Activated CD4-positive, alpha-beta memory T cell treated with anti-CD3 and anti-CD28 coated beads, Interleukin-2, amount 10 ng/mL, durations not matched to agents 7 days and 5 days (primary cell): ENCODE results near the gene LRIG3. TPM values are rescaled to one million over a fixed set of nuclear protein-coding genes. Genes with fewer than 3 reads are reported as not detected.

Source experiments
- CTCF ChIA-PET: fragments of 350-600 bp; sonication (Branson Sonifier 250); formaldehyde crosslinking; loops from one replicate; lab custom pipeline; 2021; ENCODE audit warnings: antibody characterized with exemption, inconsistent platforms; lab: Charles Lee
- POLR2A ChIA-PET: fragments of 350-600 bp; sonication (Branson Sonifier 250); formaldehyde crosslinking; loops from one replicate; lab custom pipeline; 2021; ENCODE audit warnings: antibody characterized with exemption; lab: Charles Lee
- DNase-seq: peaks from one replicate; pipeline ENCODE4 v3.0.0-alpha.2; 2020
- H3K27ac Mint-ChIP-seq: one replicate; pipeline ENCODE4 v1.8.0; 2021; ENCODE audit warnings: mild to moderate bottlenecking, mixed read lengths
- H3K27me3 Mint-ChIP-seq: one replicate; pipeline ENCODE4 v1.8.0; 2021; ENCODE audit warnings: mixed read lengths
- H3K36me3 Mint-ChIP-seq: one replicate; pipeline ENCODE4 v1.8.0; 2021; ENCODE audit warnings: low read depth, mixed read lengths
- H3K4me1 Mint-ChIP-seq: one replicate; pipeline ENCODE4 v1.8.0; 2021; ENCODE audit warnings: mixed read lengths
- H3K4me3 Mint-ChIP-seq: one replicate; pipeline ENCODE4 v1.8.0; 2021; ENCODE audit warnings: mild to moderate bottlenecking, mixed read lengths
- H3K9me3 Mint-ChIP-seq: one replicate; pipeline ENCODE4 v1.8.0; 2021; ENCODE audit warnings: mixed read lengths
- total RNA-seq, 2 experiments: library from RNA; stranded (reverse); gene quantifications; one replicate each; pipeline ENCODE4 v1.2.3, GENCODE V29; 2021

The LRIG3 gene
- total RNA-seq, 2 experiments from 2014 or later, result 0.08 to 0.18 TPM

DNA sequence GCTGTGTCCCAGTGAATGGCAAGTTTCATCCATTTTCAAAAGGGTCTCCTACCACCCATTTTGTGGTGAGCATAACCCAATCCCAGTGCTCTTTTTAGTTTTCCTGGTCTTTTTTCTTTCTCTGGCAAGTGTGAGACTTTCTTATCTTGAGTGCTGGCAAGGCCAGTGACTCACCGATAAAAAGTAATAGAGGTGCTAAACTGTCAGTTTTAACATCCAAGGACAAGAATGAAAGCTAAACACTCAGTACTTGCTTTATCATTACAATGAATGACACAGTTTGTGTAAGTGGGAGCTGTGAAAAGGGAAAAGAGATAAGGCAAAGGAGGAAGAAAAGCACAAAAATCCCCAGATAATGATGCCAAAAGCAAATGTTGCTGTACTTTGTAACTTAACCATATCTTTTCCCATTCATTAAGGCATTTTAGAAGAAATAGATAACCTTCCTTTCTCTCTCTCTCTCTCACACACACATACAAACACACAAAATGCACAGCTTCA lies 4.9 kb upstream of the LRIG3 start:
- Mint-ChIP-seq H3K27ac (no peak overlapping the region), H3K9me3 (peaks cover 3% of the 10 kb centered on the region), H3K27me3 (peaks cover 14% of the 10 kb centered on the region), H3K4me1 (peaks cover 5% of the 10 kb centered on the region), H3K4me3 (no peak overlapping the region), H3K36me3 (no peaks in the 10 kb centered on the region)
- no peak for DNase-seq
- CTCF ChIA-PET, result no interaction called here
- POLR2A ChIA-PET, result no interaction called here

DNA sequence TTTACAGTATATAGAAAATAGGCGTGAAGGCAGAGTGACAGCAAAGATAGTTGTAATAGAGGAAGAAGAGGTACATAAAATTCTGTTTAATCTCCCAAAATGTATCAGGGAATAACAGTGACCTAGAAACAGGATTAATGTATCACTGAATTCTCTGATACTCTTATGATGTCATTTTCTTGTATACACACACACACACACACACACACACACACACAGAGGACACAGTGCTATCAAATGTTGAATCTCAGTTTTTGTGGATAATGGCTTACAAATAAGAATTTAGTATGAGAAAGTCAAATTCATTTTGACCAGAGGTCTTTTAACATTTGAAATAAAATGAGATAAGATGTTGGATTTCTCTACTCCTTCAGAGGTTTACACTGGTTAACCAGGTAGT lies 4.3 kb upstream of the LRIG3 start:
- H3K27ac Mint-ChIP-seq, result no peak overlapping the region
- H3K4me3 Mint-ChIP-seq, result no peak overlapping the region
- ChIA-PET CTCF (no interaction called here), POLR2A (no interaction called here)
- H3K36me3 Mint-ChIP-seq, result no peaks in the 10 kb centered on the region
- no peak for DNase-seq
- H3K9me3 Mint-ChIP-seq, result peaks cover 3% of the 10 kb centered on the region
- peaks cover 14% of the 10 kb centered on the region for H3K27me3 Mint-ChIP-seq
- peaks cover 5% of the 10 kb centered on the region for H3K4me1 Mint-ChIP-seq

DNA sequence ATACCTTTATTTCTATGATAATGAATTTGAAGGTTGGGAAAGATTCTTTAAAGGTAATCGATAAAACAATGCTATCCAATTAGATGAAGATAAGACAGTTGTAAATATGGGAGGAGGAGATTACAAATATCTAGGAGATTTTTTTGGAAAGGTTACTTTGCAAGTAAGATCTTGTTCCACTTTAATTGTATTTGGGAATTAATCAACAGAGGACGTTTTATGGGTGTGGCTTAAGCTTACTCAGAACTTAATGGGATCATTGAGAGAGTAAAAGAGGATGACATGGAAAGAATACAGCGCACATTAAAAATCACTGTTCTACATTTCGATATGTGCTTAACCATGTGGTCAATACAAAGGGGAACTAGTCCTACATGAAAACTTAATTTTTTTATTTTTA lies 3.5 kb upstream of the LRIG3 start:
- peaks cover 3% of the 10 kb centered on the region for H3K9me3 Mint-ChIP-seq
- CTCF ChIA-PET, result no interaction called here
- POLR2A ChIA-PET, result no interaction called here
- H3K4me1 Mint-ChIP-seq, result peaks cover 7% of the 10 kb centered on the region
- no peaks in the 10 kb centered on the region for H3K36me3 Mint-ChIP-seq
- no peak for DNase-seq
- H3K4me3 Mint-ChIP-seq, result no peak overlapping the region
- peaks cover 20% of the 10 kb centered on the region for H3K27me3 Mint-ChIP-seq
- H3K27ac Mint-ChIP-seq, result no peak overlapping the region

DNA sequence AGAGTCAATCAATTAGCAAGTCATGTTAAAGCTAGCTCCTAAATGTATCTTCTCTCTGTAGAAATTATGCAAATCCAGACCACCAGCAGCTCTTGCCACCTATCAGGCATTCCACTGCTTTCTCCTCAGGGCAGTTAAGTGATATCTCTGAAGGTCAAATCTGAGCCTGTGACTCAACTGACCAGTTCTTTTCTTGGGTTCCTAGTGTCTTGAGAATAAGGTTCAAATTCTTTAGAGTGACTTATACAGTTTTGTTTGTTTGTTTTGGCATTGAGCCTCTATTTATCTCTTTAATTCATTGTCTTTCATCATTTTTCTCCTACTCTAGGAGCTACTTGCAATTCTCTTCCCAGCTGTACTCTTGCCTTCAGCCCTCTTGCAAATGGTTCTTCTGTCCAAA lies 2.5 kb upstream of the LRIG3 start:
- POLR2A ChIA-PET, result no interaction called here
- CTCF ChIA-PET, result no interaction called here
- Mint-ChIP-seq H3K4me3 (no peak overlapping the region), H3K27me3 (peaks cover 28% of the 10 kb centered on the region), H3K36me3 (no peaks in the 10 kb centered on the region), H3K9me3 (no peaks in the 10 kb centered on the region), H3K27ac (no peak overlapping the region), H3K4me1 (peaks cover 7% of the 10 kb centered on the region)
- DNase-seq, result no peak

DNA sequence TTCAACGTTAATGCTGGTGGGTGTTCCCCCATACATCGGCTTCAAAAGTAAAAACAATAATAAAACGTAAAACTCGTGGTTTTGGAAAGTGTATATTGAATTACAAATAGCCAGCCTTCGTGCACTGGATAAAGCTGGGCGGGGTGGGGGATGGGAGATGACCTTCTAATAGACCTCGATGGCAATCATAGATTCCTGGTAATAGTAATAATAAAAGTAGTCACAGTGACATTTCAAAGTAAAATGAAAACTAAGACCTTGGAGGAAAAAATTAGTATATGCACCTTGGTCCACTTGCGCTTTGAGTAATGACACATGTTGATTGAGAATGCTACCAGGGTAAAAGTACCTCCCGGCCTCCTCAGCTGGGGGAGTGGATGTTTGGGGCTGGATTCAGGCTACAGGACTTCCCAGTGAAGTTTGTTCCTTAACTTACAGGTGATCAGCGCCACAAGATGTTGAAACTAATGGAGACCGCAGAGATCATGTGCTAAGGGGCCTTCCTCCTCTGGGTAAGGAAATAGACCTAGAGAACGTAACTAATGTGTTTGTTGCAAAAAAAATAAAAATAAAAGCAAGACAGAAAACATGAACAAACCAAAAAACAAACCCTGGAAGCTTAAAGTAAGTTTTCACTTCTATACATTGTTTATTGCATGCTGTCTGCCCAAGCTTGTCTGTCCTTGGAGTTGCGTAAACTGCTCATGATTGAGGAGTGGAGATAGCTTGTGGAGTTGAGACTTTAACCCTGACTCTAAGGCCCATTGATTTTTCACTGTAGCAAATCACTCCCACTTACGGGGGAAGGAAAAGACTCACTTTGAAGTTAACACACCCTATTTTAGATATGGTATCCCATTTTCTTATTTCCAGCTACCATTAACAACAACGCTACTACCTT lies 907 bp upstream of the LRIG3 start:
- CTCF ChIA-PET, result no interaction called here
- H3K4me3 Mint-ChIP-seq, result no peak overlapping the region
- no peaks in the 10 kb centered on the region for H3K9me3 Mint-ChIP-seq

DNA sequence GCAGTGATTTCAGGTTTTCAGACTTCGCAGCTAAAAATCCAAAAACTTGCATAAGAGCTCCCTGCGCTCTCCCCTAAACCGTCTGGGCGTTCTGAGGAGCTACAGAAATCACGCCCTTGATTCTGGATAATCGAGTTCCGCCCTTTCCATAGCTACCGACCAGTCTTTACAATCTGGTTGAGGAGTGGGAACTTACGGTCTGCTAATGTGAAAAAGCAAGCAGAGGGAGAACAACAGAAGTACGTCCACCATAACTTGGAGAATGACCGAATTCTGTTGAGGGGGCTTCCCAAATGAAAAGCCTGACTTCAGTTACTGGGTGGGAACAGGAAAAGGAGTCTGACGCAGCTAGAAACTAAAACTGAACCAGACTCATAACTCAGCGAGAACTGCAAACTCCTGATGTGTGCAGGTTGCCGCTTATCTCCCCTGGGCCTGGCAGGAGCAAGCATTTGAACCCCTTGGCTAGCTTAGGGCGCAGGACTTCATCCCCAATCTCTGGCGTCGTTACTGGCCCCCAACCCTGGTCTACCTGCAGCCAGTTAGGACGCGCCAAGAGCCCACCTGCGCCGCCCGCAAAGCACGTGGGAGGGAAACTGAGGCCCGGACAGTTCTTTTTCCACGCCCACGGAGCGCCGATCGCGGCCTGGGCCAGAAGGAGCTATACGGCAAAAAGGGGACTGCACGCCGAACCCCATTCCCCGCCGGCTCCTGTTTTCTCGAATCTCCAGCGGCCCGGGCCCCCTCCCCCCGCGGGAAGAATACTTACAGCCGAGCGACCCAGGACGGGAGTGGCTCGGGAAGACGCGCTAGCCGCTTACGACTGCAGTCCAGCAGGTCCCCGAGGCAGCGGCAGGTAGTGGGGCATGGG lies 838 bp downstream of the LRIG3 start:
- H3K27me3 Mint-ChIP-seq, result peaks cover 34% of the 10 kb centered on the region
- no peaks in the 10 kb centered on the region for H3K36me3 Mint-ChIP-seq
- ChIA-PET POLR2A (no interaction called here), CTCF (no interaction called here)
- no peak for DNase-seq
- peaks cover 7% of the 10 kb centered on the region for H3K4me1 Mint-ChIP-seq
- H3K9me3 Mint-ChIP-seq, result no peaks in the 10 kb centered on the region
- H3K27ac Mint-ChIP-seq, result no peak overlapping the region
- no peak overlapping the region for H3K4me3 Mint-ChIP-seq

More for the DNA sequence above, 907 bp upstream of the LRIG3 start:
- POLR2A ChIA-PET, result no interaction called here
- Mint-ChIP-seq H3K27me3 (peaks cover 34% of the 10 kb centered on the region), H3K27ac (no peak overlapping the region), H3K4me1 (peaks cover 7% of the 10 kb centered on the region), H3K36me3 (no peaks in the 10 kb centered on the region)
- DNase-seq, result no peak

DNA sequence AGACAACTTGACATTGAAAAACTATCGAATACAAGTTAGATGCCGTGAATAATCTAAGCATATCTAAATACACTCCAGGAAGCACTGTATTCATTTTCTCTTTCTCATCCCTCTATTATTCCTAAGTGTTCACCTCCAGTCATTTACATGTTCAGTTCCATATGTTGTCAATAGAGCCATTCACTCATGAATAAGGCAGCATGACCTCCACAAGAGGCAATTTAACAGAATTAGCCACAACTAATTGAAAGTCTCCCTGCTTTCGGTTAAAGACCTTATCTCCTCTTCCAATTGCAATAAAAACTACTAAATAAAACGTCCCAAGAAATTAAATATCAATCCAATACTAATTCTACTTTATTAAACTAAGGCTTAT lies 1.8 kb downstream of the LRIG3 start:
- Mint-ChIP-seq H3K4me1 (peaks cover 7% of the 10 kb centered on the region), H3K27me3 (peaks cover 34% of the 10 kb centered on the region), H3K9me3 (no peaks in the 10 kb centered on the region), H3K4me3 (no peak overlapping the region), H3K27ac (no peak overlapping the region), H3K36me3 (no peaks in the 10 kb centered on the region)
- POLR2A ChIA-PET, result no interaction called here
- DNase-seq, result no peak
- CTCF ChIA-PET, result no interaction called here

DNA sequence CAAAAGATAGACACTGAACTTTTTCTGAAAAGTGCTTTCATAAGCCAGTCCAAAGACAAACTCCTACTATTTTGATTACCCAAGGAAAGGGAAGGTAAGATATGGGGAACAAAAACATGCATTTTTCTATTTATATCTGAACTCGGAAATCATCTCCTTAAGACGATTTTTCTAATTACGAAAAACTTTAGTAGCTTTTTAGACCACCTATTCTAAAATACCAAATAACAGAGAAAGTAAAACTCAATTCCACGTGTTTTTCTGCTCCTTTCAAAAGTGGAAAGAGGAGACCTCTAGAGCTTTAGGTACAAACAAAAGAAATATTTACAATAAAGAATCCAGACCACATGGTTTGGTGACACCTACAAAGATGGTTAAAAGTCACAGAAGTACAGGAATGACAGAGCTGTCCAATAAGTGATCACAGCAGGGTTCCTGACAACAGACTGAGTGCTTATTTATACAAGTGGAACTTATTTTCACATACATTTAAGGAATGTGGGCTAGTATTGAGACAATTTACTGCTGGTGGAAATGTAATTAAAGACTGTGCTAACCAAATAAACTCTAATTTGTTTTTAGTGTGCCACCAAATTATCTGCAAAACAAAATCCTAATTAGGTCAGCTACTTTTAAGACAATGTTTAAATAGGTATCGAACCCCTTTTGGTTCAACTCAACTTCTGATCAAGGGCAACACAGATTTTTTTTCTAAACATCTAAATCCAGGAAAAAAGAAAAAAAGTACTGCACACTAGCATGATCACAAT lies 2.4 kb downstream of the LRIG3 start:
- ChIA-PET POLR2A (no interaction called here), CTCF (no interaction called here)
- Mint-ChIP-seq H3K4me1 (peaks cover 7% of the 10 kb centered on the region), H3K27me3 (peaks cover 32% of the 10 kb centered on the region), H3K9me3 (no peaks in the 10 kb centered on the region), H3K4me3 (no peak overlapping the region), H3K27ac (no peak overlapping the region), H3K36me3 (no peaks in the 10 kb centered on the region)
- no peak for DNase-seq

DNA sequence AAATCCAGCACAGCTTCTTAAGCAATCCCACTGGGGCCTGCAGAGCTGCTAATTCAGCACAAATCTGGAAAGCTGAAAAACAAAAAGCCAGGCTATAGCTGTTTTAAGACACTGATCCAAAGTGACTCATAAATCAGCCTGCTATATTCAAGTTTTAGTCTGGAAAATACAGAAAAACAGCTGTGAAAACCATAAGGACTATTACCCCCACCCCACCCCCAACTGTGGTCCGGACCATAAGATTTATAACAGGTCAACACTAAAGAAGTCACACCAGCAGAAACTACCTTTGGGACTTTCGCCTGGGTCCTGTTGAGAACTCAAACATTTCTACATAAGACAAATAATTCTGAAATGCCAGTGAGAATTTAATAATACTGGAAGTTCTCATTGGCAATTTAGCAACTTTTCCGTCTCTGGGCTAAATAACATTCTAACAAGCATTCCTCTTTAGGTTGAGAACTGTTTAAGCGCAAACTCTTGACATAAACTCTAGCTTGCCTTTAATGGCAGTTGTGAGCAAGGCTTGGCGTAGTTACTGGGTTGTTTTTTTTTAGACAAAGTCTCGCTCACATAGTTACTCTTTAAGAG lies 3.3 kb downstream of the LRIG3 start:
- no peak for DNase-seq
- no peaks in the 10 kb centered on the region for H3K9me3 Mint-ChIP-seq
- POLR2A ChIA-PET, result no interaction called here
- H3K4me3 Mint-ChIP-seq, result no peak overlapping the region
- H3K27ac Mint-ChIP-seq, result no peak overlapping the region
- H3K4me1 Mint-ChIP-seq, result peaks cover 7% of the 10 kb centered on the region
- H3K36me3 Mint-ChIP-seq, result no peaks in the 10 kb centered on the region
- CTCF ChIA-PET, result no interaction called here
- H3K27me3 Mint-ChIP-seq, result peaks cover 28% of the 10 kb centered on the region

DNA sequence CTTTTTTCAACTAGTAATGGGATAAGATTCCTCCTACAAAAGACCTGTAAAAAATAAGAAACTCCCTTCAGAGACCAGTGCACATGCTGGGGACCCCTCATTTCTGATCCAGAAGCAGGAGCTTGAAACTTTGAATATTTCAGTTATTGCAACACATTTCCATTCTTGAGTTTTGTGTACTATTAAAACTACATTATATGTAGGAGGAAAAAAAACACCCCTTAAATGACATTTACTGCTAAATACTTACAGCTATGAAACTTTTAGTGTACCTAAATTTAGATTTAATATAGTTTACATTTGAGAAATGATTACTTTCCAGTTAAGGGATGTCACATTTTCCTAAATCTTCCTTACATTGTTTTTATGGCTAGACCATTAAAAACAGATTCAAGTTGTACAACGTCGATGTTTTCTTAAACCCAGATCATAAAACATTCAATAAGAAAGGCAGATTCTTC lies 4.1 kb downstream of the LRIG3 start:
- Mint-ChIP-seq H3K27me3 (peaks cover 27% of the 10 kb centered on the region), H3K4me3 (no peak overlapping the region), H3K9me3 (peaks cover 3% of the 10 kb centered on the region), H3K4me1 (peaks cover 7% of the 10 kb centered on the region), H3K36me3 (no peaks in the 10 kb centered on the region), H3K27ac (no peak overlapping the region)
- ChIA-PET POLR2A (no interaction called here), CTCF (no interaction called here)
- DNase-seq, result no peak

DNA sequence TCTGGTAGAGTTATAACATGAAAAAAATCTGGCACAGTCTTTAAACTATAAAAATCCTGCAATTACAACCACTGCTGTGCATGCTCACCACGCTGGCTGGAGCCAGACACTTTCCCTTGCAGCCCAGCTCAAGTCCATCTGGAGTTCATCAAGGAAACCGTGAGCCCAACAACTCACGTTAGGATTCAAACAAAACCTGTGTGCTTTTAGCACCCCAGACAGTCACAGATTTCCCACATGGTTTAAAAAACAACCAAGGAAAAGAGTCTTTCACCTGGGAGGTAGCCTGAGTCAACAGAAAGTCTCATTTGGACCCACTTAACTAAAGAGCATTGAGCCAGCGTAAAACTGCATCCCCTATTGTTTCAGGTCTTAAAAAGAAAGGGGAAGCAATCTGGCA lies 4.7 kb downstream of the LRIG3 start:
- Mint-ChIP-seq H3K27ac (no peak overlapping the region), H3K9me3 (peaks cover 3% of the 10 kb centered on the region), H3K36me3 (no peaks in the 10 kb centered on the region), H3K27me3 (peaks cover 25% of the 10 kb centered on the region), H3K4me1 (peaks cover 6% of the 10 kb centered on the region), H3K4me3 (no peak overlapping the region)
- ChIA-PET CTCF (no interaction called here), POLR2A (no interaction called here)
- DNase-seq, result no peak

DNA sequence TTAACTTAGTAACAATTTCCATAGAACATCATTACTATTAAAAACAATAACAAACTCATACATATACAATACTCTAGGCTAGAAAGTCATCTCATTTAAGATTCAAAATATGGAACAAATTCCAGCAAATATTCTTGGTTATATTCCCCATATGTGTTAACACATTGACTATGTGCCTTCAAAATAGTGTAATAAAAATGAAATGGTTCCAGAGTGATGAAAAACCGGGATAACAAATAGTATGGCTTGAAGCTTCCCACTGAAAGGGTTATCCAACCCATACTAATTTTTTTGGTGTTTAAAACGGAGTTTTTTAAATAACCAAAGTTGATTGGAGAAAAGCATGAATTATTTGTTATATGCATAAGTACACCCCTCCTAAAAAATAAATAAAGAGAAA lies 5.3 kb downstream of the LRIG3 start:
- no peak for DNase-seq
- H3K36me3 Mint-ChIP-seq, result no peaks in the 10 kb centered on the region
- peaks cover 20% of the 10 kb centered on the region for H3K27me3 Mint-ChIP-seq
- H3K4me1 Mint-ChIP-seq, result peaks cover 2% of the 10 kb centered on the region
- POLR2A ChIA-PET, result no interaction called here
- peaks cover 3% of the 10 kb centered on the region for H3K9me3 Mint-ChIP-seq
- CTCF ChIA-PET, result no interaction called here
- no peak overlapping the region for H3K4me3 Mint-ChIP-seq
- H3K27ac Mint-ChIP-seq, result no peak overlapping the region
